HCT116 (cell line): ENCODE measurements around the gene CEP131. TPM values are rescaled to one million over a fixed set of nuclear protein-coding genes. Genes with fewer than 3 reads are reported as not detected.

ENCODE experiments used
- ATAC-seq: fragments of 200-7000 bp; cut with Tn5 transposase; 2 replicates; pipeline ENCODE4 v1.9.1; 2020; ENCODE audit warnings: mild to moderate bottlenecking, moderate library complexity
- BruUV-seq: library from RNA; stranded (reverse); fragments of 400-500 nt; replicated peaks from 2 replicates; lab custom pipeline; 2021; lab: Mats Ljungman, UMichigan
- CTCF ChIA-PET: fragments of 300-600 bp; sonication (Branson Sonifier 250); formaldehyde crosslinking; loops from one replicate; lab custom pipeline; 2021; ENCODE audit warnings: antibody characterized with exemption; lab: Charles Lee
- POLR2A ChIA-PET: fragments of 300-600, 350-600 bp; sonication (Branson Sonifier 250); formaldehyde crosslinking; loops from one replicate; lab custom pipeline; 2021; ENCODE audit warnings: antibody characterized with exemption; lab: Charles Lee
- RAD21 ChIA-PET, 2 experiments: fragments of 300-600 bp; sonication (Branson Sonifier 250); formaldehyde crosslinking; loops; one replicate each; lab custom pipeline; 2023; ENCODE audit warnings: low total read pairs in 2 of 2; ENCODE audit not compliant: uncharacterized antibody in 2 of 2, unreplicated experiment in 2 of 2, low non-redundant PET in 1 of 2; lab: Charles Lee
- DNase-seq: peaks from one replicate; pipeline ENCODE4 v3.0.0-alpha.2; 2010; ENCODE audit warnings: low read depth, low spot score
- H2AFZ ChIP-seq: fragments of 200-600 bp; shearing (Covaris generic), sonication (generic); 2 replicates; pipeline ENCODE4 v1.6.1; 2017; ENCODE audit warnings: low read depth, mixed run types, mixed read lengths, antibody characterized with exemption, low read length; ENCODE audit not compliant: poor library complexity, severe bottlenecking
- H3K27ac ChIP-seq: 2 replicates; pipeline ENCODE4 v1.5.1; 2012; ENCODE audit warnings: low read depth, low read length
- H3K27me3 ChIP-seq: fragments of 200-600 bp; sonication (generic); 2 replicates; pipeline ENCODE4 v1.6.1; 2016; ENCODE audit warnings: mixed run types, low read length, mixed read lengths; ENCODE audit not compliant: insufficient read depth
- H3K36me3 ChIP-seq, 2 experiments: fragments of 200-500 bp in 1 of 2; fragments of 200-600 bp in 1 of 2; sonication (Bioruptor generic) in 1 of 2; sonication (generic) in 1 of 2; 2 replicates each; pipeline versions ENCODE4 v1.5.1 to v1.6.1; 2014 to 2016; ENCODE audit warnings: low read length in 2 of 2, inconsistent platforms in 1 of 2, mixed read lengths in 1 of 2, mixed run types in 1 of 2; ENCODE audit not compliant: insufficient read depth in 2 of 2, control insufficient read depth in 1 of 2
- H3K4me1 ChIP-seq, 2 experiments: fragments of 200-600 bp in 1 of 2; sonication (generic) in 1 of 2; 2 replicates each; pipeline versions ENCODE4 v1.5.1 to v1.6.1; 2012 to 2017; ENCODE audit warnings: low read length in 2 of 2, inconsistent platforms in 1 of 2, mild to moderate bottlenecking in 1 of 2, mixed read lengths in 1 of 2, mixed run types in 1 of 2, moderate library complexity in 1 of 2; ENCODE audit not compliant: insufficient read depth in 2 of 2, control insufficient read depth in 1 of 2
- H3K4me2 ChIP-seq: fragments of 200-600 bp; sonication (generic); 2 replicates; pipeline ENCODE4 v1.6.1; 2017; ENCODE audit warnings: mixed run types, low read length, mixed read lengths
- H3K4me3 ChIP-seq, 2 experiments: fragments of 200-600 bp in 1 of 2; sonication (generic) in 1 of 2; replicated peaks in 1 of 2; 2 replicates each; pipeline ENCODE4 v1.5.1; 2011 to 2016; ENCODE audit warnings: low read length in 2 of 2, control low read depth in 1 of 2, low read depth in 1 of 2, mild to moderate bottlenecking in 1 of 2, mixed read lengths in 1 of 2, mixed run types in 1 of 2
- H3K79me2 ChIP-seq: fragments of 200-600 bp; sonication (generic); 2 replicates; pipeline ENCODE4 v1.6.1; 2017; ENCODE audit warnings: mild to moderate bottlenecking, mixed run types, low read length, moderate library complexity, mixed read lengths; ENCODE audit not compliant: insufficient read depth
- H3K9ac ChIP-seq: fragments of 200-600 bp; sonication (generic); 2 replicates; pipeline ENCODE4 v1.6.1; 2016; ENCODE audit warnings: low read length, mixed read lengths
- H3K9me2 ChIP-seq: fragments of 200-600 bp; sonication (generic), shearing (Covaris generic); 2 replicates; pipeline ENCODE4 v1.6.1; 2017; ENCODE audit warnings: mixed run types, mild to moderate bottlenecking, moderate library complexity; ENCODE audit not compliant: insufficient read depth
- H3K9me3 ChIP-seq, 2 experiments: fragments of 200-500 bp in 1 of 2; fragments of 200-600 bp in 1 of 2; sonication (Bioruptor generic) in 1 of 2; sonication (generic) in 1 of 2; 2 replicates each; pipeline ENCODE4 v1.6.1; 2014 to 2017; ENCODE audit warnings: low read length in 2 of 2, mixed read lengths in 2 of 2, inconsistent platforms in 1 of 2, low read depth in 1 of 2, mild to moderate bottlenecking in 1 of 2, mixed run types in 1 of 2, moderate library complexity in 1 of 2; ENCODE audit not compliant: control insufficient read depth in 1 of 2, insufficient read depth in 1 of 2
- H4K20me1 ChIP-seq: fragments of 200-600 bp; sonication (generic), shearing (Covaris generic); 2 replicates; pipeline ENCODE4 v1.6.1; 2017; ENCODE audit warnings: mixed run types, mild to moderate bottlenecking, moderate library complexity; ENCODE audit not compliant: insufficient read depth
- ELF1 ChIP-seq: IDR thresholded peaks from 2 replicates; pipeline ENCODE4 v1.6.1; 2012; ENCODE audit warnings: low read depth, borderline replicate concordance
- TCF7L2 ChIP-seq: IDR thresholded peaks from 2 replicates; pipeline ENCODE4 v1.7.0; 2011; ENCODE audit warnings: borderline replicate concordance, inconsistent platforms; ENCODE audit not compliant: insufficient read depth, insufficient read length; ENCODE audit errors: extremely low read depth
- ZFX ChIP-seq: fragments of 450-650 bp; IDR thresholded peaks from 2 replicates; pipeline ENCODE4 v1.6.1; 2017
- intact Hi-C: fragments of 100-400 bp; cut with micrococcal nuclease; formaldehyde crosslinking; loops from 2 replicates; pipeline ENCODE4 v1.10.0; 2022
- total RNA-seq: library from RNA; stranded (reverse); gene quantifications from one replicate; pipeline ENCODE4 v1.2.1, GENCODE V29; 2021; ENCODE audit not compliant: unreplicated experiment
- TF ChIP-seq, protein P1 (sequence below): IDR thresholded peaks from 2 replicates; pipeline ENCODE4 v1.6.1; 2011; ENCODE audit warnings: mild to moderate bottlenecking, low read length, moderate library complexity; ENCODE audit not compliant: insufficient replicate concordance; ENCODE audit errors: extremely low read depth

Gene CEP131
- total RNA-seq, 1 experiment from 2014 or later = 30.2 TPM

- no peak overlapping the region for H2AFZ ChIP-seq
- intact Hi-C loops = no loop called here
- H3K27me3 ChIP-seq = no peaks in the 10 kb centered on the region
- ChIA-PET CTCF (no interaction called here), RAD21 (no interaction called here), POLR2A (interaction anchor here (1.2 kb wide), 1 partner anchor 14 kb away, joined by 3 read pairs; the partner anchor contains the start of gene CEP131)
- DNase-seq = no peak
- H3K9ac ChIP-seq = no peak overlapping the region
- BruUV-seq = no TSS peak
- H3K79me2 ChIP-seq = peaks cover 42% of the 10 kb centered on the region
- no peaks in the 10 kb centered on the region for H4K20me1 ChIP-seq
- TF ChIP-seq ELF1 (no peak), ZFX (no peak)
- TF ChIP-seq, protein P1, sequence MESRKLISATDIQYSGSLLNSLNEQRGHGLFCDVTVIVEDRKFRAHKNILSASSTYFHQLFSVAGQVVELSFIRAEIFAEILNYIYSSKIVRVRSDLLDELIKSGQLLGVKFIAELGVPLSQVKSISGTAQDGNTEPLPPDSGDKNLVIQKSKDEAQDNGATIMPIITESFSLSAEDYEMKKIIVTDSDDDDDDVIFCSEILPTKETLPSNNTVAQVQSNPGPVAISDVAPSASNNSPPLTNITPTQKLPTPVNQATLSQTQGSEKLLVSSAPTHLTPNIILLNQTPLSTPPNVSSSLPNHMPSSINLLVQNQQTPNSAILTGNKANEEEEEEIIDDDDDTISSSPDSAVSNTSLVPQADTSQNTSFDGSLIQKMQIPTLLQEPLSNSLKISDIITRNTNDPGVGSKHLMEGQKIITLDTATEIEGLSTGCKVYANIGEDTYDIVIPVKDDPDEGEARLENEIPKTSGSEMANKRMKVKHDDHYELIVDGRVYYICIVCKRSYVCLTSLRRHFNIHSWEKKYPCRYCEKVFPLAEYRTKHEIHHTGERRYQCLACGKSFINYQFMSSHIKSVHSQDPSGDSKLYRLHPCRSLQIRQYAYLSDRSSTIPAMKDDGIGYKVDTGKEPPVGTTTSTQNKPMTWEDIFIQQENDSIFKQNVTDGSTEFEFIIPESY = no peak
- peaks cover 0 to 7% of the 10 kb centered on the region in 2 experiments; a peak in 1 of 4 replicates for H3K36me3 ChIP-seq
- no peak overlapping the region for H3K4me2 ChIP-seq
- no peaks in the 10 kb centered on the region for H3K9me2 ChIP-seq
- H3K4me3 ChIP-seq = no peak overlapping the region
- ATAC-seq = no peak
- H3K4me1 ChIP-seq = peaks cover 12 to 29% of the 10 kb centered on the region in 2 experiments; a peak in 3 of 4 replicates
- H3K9me3 ChIP-seq = no peaks in the 10 kb centered on the region
- no peak overlapping the region; the same call in 1 of the 2 replicates for H3K27ac ChIP-seq
These were observed 14.0 kb upstream of the CEP131 start for GRCh38 chr17:81236784-81237183.

- ChIA-PET RAD21 (no interaction called here), CTCF (no interaction called here)
- Histone ChIP-seq H4K20me1 (no peaks in the 10 kb centered on the region), H2AFZ (no peak overlapping the region), H3K9ac (no peak overlapping the region)
- TF ChIP-seq TCF7L2 = no peak
- TF ChIP-seq, all 23 proteins: peak for 0
- H3K4me3 ChIP-seq = no peak overlapping the region
- no peak overlapping the region; the same call in 1 of the 2 replicates for H3K27ac ChIP-seq
- H3K4me1 ChIP-seq = peaks cover 12 to 24% of the 10 kb centered on the region in 2 experiments; a peak in 3 of 4 replicates
- no peaks in the 10 kb centered on the region for H3K9me3 ChIP-seq
- no peak overlapping the region for H3K4me2 ChIP-seq
- no peaks in the 10 kb centered on the region for H3K27me3 ChIP-seq
- BruUV-seq = no TSS peak
- ATAC-seq (no peak), DNase-seq (no peak)
- intact Hi-C loops = no loop called here
- peaks cover 0 to 7% of the 10 kb centered on the region in 2 experiments; a peak in 1 of 4 replicates for H3K36me3 ChIP-seq
- POLR2A ChIA-PET = no interaction called here
- peaks cover 35% of the 10 kb centered on the region for H3K79me2 ChIP-seq
- H3K9me2 ChIP-seq = no peaks in the 10 kb centered on the region
These were observed 13.3 kb upstream of the CEP131 start for GRCh38 chr17:81235822-81236740.
